SW480 (cell line): ENCODE data around the gene GRIA1.

ENCODE experiments used
- DNase-seq: peaks from one replicate; pipeline ENCODE4 v3.0.0-alpha.2; 2016; ENCODE audit warnings: low spot score

The GRIA1 gene

DNA sequence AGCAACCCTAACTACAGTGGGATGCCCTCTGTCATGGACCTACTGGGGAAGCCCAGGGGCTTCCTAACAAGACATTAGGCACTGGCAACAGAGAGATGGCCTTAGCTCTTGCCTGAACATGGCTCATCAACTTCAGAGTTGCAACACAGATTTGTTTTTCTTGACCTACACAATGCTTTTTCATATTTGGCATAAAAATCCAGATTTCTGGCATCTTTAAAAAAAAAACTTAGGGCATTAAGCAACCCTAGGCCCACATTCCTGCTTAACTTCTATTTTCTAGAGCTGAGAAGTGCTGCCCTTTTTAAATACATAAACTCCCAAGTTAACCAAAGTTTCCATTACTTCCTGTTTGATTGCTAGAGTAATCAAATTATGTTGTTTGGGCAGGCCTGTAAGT lies 8.0 kb downstream of the GRIA1 start:
- DNase-seq, result no peak

DNA sequence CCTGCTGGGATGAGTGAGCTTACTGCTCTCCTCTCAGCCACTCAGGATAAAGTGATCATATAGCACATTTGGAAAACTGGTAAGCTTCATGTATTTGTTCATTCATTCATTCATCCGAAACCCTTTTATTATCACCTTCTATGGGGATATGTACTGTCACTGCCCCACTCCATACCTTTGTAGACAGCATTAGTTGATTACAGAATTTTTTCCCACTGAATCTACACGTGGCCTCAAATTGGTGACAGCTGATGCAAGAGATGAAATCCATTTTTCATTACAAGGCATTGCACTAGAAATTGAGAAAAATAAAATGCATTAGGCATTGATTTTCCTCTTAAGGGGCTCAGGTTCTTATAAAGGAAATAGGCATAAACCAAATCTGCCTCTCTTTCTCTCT lies 9.7 kb downstream of the GRIA1 start:
- no peak for DNase-seq

DNA sequence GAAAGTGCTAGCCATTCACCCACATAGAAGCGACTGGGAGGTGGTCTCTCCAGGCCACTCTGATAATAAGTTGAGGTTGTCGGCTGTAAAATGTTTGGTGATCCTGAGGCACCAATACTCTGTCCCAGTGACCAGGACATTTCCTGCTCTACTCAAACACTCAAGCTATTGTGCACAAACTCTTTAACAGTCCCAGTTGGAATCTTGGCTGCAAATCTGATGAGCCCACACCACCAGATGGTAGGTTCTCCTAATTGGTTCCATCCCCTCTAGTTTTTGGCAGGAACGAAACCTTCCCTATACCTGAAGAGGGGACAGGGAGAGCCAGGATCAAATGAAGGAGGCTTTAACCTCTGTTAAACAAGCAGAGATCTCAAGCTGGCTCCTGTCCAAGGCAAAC lies 14.3 kb downstream of the GRIA1 start:
- DNase-seq, result no peak

DNA sequence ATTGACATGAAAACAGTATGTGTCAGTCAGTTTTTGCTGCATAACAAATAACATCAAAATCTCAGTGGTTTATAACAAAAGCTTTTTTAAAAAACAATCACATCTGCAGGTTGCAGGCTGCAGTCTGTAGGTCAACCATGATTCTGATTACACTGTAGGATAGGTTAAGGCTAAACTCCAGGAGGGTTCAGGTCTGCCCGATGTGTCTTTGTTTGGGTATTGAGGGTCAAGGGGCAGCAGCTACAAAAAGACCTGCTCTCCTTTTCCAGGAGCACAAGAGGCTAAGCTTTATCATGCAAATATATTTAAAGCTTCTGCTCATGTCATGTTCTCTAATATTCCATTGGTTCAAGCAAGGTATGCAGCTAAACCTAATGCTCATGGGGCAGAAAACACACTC lies 18.2 kb downstream of the GRIA1 start:
- no peak for DNase-seq

DNA sequence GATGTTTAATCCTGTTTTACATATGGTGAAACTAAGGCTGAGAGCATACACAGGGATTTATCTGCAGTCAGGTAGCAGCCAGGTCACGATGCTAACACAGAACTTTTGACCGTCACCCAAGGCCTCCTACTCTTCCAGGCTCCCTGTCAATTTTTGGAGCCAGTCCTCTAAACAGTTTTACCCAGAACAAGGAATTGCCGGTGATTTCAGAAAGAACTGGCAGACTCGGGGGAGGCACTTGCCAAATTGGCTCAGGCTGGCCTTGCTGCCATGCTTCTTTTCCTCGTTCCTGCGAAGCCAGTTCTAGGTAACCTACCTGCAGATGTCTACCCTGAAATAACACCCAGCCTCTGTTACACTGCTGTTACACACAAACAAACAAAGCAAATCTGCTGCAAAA lies 21.2 kb downstream of the GRIA1 start:
- DNase-seq, result no peak

DNA sequence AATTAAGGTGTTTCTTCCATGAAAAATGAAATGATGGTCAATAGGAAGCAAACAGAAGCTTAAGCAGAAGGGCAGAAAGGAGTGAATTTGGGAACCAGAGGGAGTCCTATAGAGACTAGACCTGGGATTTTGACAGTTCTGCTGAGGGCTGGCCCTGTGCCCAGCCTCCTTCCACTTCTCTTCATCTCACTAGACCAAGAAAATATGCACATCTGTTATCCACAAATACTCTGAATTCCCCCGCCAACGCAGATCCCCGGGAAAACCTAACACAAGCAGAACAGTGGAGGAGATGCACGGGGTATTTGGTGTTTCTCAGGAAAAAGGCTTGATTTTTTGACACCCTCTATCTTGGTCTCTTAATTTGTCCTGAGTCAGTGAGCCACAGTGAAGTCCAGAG lies 22.7 kb downstream of the GRIA1 start:
- DNase-seq, result no peak

DNA sequence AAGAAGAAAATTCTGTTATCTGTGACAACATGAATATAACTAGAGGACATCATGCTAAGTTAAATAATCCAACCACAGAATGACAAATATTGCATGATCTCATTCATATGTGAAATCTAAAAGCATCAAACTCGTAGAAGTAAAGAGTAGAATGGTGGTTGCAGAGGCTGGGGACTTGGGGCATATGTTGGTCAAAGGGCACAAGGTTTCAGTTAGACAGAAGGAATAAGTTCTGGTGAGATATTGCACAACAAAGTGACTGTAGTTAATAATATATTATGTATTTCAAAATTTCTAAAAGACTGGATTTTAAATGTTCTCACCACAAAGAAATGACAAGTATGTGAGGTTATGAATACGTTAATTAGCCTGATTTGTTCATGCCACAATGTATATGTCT lies 24.8 kb downstream of the GRIA1 start:
- DNase-seq, result no peak

DNA sequence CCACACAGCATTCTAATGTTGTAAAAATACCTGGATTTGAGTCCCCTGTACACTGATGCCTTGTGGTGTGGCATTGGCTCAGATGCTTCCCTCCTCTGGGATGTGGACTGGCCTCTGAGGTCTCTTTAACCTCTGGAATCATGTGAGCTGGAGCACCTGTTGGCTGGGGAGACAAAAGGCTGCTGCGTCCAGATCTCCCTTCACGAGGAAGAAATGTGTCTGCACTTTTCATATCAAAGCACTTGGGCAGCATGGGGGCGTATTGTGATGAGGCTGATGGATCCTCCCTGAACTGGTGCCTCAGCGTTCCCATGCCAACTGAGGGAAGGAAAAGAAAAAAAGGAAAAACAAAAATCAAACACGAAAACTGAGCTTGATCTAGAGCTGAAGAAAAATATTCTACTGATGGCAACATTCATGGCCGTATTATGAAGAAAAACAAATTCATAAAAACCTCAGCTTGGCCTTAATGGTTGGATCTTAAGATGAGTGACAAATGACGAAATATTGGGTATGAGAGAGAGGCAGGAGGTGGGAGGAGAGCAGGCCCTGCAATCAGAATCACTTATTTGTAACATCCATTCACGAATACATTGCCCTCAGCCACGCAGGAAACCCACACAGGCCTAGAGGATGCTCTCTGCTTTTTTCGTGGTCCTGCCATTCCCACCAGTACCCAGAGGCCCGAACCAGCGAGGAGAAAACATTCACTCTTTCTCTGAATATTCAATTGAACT lies 26.2 kb downstream of the GRIA1 start:
- no peak for DNase-seq

DNA sequence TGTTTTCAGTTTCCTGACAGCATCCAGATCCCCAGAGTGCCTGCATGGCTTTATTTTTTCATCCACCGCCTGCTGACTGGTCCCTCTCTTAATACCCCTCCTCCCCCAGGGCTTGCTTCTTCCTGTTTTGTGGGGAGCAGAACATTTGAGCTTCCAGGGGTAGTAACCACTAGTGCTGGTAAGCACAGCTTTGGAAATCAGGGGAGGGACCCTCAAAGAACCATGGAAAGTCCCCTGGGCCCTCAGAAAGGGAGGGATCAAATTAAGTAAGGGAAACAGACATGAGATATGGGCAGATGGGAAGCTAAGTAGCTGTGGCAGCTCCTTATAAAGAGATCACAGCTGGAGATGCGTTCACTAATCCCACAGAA lies 26.8 kb downstream of the GRIA1 start:
- DNase-seq, result no peak

DNA sequence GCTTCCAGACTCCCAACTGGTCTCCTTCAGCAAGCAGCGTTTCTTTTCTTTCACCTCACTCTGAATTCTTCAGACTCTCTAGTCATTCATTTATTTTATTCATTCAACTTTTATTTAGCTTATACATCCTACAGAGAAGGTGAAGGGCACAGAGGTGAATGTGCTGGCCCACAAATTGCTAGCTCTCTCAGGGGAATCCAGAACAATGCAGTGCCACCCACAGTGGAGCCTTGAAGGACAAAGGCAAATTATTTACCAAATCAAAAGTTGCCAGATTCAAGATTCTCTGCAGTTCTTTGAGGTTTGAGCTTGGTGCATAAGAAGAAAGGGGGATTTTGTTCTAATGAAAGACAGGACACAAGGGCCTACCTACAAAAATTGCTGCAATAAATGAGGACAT lies 29.7 kb downstream of the GRIA1 start:
- no peak for DNase-seq

DNA sequence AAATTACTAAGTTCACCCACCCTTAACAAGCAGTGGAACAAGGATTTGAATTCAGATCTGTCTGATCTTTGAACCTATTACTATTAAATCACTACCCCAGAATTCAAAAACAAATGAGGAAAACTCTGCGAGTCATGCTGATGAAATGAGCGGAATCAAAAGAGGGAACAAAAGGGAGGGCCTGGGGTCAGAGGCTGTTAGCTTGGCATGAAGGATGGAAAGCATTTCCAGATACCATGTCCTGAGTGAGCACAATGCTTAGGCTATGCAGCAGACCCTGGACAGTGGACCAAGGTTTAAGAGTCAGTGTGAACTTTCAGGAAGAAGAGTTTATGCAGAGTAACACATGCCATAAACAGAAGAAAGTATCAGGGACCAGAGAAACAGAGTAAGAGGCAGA lies 30.5 kb downstream of the GRIA1 start:
- DNase-seq, result no peak

DNA sequence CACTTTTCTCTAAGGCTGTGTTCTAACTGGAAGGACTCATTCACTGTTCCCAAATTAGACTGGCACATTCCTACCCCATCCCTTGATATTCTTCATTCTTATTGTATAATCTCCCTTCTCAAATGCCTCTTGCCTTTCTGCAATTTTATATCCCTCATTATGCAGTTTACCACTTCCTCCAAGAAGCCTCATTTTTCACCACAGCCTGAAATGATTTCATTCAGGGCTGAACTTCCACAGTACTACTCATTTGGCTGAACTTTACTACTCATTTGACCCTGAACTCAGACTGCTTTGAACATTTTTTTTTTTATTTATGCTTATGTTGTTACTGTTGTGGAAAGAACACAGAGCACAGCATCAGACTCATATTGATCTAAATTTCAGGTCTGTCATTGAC lies 32.7 kb downstream of the GRIA1 start:
- DNase-seq, result no peak

DNA sequence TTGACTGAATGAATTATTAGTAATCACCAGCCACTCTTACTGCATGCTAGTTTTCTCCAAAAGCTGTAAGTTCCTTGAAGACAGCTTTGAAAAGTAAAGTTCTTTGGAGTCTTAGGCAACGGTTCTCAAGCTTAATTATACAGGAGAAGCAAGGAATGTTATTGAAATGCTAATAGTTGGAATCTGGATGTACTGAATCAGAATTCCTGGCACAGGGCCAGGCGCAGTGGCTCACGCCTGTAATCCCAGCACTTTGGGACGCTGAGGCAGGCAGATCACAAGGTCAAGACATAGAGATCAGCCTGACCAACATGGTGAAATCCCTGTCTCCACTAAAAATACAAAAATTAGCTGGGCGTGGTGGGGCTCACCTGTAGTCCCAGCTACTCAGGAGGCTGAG lies 33.4 kb downstream of the GRIA1 start:
- DNase-seq, result no peak

DNA sequence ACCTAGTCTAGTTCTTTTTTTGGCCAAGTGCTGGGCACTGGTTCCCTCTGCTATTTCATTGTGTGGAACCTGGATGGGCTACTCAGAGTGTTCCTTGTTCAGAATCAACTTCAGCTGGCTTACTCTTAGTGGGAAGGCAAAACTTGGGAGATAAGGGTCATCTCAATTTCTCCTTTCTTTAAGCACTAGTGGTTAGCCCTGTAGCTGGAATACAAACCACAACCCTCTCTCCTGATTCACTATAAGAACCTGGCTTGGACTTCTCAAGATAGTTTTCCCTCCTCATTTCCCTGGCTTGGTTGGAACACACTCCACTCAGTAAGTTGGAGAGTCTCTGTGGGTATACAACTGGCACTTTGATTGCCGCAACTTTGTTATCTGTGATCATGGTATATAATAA lies 35.1 kb downstream of the GRIA1 start:
- DNase-seq, result no peak

DNA sequence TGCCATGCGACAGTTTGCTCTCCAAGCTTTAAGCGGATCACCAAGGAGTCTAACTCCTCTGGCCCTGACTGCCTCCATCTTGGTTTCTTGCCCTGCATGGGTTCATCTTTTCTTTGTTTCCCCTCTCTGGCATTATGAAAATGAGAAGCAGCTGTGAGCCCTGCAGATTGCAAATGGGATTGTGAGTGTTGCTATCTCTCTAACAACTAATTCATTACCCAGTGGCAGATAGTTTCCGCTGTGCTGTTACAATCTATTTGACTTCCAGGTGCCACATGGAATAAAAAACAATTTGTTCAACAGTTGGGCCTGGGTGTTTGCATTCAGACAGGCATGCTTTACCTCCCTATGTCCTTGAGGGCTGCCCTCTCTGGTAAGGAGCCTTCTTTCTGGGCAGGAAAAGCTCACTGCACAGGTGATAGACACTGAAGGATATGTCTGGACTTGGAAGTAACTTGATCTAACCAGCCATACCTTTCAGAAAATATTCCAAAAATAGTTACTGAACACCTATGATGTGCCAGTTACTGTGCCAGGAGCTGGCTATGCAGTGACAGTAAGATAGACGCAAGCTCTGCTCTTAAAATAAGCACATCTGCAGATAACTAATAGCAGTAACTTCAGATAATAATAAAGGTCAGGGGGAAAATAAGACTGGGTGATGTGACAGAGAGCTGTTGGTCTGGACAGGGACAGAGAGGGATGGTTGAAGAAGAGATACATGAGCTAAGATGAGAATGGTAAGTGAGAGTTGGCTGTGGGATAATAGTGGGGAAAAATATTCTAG lies 40.1 kb downstream of the GRIA1 start:
- DNase-seq, result no peak

DNA sequence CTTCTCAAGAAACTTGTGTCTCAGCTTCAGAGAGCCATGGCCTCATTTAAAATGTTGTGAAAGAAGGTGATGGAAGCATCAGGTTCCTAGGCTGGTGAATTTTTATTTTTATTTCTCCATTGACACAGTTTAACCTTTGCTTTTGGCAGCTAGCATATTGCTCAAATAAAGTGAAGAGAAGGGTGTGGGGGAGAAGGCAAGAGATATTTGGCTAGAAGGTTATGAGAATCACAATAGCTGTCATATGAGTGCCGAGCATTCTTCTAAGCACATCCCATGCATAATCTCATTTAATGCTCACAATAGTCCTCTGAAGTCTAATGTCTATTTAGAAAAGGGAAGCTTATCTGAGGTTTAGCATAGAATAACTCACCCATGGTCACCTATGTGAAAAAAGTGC lies 43.1 kb downstream of the GRIA1 start:
- no peak for DNase-seq

DNA sequence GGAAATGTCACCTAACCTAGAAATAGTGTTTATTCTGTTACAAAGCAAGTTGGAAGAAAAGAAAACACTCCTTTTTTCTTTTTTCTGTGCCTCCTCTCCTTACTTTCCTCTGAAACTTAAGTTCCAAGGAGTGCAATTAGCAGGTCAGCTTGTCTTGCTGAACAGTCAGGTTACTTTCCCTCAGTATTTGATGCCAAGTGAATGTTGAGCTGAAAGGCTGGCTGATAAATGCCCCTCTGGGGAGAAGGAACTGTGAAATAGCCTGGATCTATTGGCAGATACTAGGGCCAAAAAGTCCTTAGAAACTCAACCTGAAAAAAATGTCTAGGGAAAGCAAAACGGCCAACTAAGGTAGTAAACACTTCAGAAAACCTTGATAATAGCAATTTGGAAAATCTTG lies 43.6 kb downstream of the GRIA1 start:
- no peak for DNase-seq

DNA sequence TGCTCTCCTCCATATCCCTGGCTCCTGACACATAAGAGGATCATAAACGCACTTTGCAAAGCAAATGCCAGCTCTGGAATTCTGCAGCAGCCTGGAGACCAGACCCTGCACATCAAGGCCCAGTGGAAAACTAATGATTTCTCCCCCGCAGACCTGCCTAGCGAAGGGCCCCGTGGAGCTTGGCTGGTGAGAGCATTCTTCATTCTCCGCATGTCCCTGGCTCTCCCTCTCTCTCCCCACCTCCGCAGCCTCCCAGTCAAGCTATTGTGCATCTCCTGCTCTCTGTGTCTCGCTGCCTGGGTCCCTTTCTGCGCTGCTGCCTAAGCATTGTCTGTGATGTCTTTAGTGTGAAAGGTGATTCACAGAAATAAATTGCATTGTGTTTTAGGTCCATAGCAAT lies 46.7 kb downstream of the GRIA1 start:
- no peak for DNase-seq

DNA sequence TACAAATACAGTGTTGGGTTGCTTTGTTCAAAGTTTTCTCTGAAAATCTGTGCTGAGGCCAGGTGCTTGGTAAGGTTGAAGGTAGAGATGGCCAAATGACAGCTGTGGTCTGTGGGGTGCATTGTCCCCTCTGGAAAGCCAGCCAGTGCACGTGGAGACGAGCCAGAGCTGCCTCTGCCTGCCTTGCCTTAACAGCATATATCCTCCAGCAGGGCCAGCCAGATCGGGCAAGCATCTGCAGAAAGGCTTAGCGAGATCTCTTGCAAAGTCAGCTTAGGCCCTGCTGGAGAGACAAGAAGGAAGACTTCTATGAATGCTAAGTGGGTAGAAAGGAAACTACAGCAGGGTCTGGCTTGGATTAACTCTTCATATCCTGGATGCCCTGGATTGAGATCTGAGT lies 49.5 kb downstream of the GRIA1 start:
- no peak for DNase-seq

DNA sequence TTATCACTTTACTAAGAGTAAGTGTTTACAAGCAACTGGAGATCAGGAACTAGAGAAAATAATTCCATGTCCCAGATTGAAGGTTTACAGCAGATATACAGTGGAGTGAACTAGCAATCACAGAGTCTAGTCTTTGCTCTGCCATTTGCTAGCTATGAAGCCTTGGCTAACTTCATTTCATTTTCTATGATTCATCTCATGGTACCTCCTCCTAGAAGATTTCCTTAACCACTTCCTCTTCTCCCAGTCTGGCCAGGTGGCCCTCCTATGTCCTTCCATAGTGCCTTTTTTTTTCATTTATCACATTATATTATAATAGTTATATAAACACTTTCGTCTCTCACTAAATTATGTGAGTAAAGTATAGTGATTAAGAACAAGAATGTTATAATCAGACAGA lies 52.1 kb downstream of the GRIA1 start:
- DNase-seq, result no peak

DNA sequence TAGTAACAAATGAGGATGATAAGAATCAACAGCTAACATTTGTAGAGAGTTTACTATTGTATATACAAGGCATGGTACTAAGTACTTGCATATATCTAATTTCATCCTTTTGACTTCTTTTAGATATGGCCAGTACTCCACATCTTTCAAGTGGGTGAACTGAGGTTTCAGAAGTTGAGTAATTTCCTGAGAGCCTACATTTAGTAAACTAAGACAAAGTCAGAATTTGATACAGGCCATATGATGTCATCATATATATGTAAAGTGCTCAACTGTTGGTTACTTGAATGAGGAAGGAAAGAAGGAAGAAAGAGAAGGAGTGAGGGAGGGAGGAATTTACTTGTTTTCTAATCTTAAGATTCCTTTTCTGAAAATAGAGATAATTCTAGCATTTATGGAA lies 52.8 kb downstream of the GRIA1 start:
- DNase-seq, result no peak

DNA sequence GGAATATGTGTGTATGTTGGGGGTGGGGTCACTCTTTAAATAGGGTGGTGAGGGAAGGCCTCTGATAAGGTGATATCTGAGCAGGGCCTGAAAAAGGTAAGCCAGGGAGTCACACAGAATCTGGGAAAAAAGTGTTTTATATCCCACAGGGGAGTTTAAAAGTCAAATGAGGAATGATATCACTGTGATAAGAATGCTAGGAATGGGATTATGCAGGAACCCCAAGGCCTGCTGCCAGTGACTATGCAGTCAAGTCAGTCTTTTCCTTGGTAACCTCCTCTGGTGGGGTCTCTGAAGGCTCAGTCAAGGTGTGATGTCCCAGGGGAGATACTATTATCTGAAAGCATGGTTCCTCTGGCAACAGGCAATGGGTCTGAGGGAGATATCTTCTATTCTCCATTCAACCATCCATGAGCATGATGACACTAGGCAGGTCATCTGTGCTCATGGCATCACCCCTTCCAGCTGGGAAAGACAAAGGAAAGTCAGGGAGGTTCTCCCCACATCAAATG lies 53.5 kb downstream of the GRIA1 start:
- no peak for DNase-seq

DNA sequence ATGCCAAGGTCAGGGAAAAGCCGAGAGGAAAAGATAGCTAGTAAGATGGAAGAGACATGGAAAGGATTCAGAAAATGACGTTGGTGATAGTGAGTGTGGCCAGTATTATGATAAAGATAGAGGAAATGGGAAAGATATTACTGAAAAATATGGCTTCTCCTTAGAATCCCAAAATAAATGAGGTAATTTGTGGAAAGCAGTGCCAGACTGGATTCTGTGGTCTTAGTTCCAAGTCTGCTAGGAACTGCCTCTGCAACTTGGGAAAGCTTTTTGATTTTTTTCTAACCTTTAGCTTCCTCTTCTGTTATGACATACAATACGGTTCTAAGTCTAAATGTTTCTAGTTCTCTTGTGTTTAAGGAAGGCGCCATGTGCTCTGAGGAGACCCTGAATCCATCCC lies 54.2 kb downstream of the GRIA1 start:
- no peak for DNase-seq

DNA sequence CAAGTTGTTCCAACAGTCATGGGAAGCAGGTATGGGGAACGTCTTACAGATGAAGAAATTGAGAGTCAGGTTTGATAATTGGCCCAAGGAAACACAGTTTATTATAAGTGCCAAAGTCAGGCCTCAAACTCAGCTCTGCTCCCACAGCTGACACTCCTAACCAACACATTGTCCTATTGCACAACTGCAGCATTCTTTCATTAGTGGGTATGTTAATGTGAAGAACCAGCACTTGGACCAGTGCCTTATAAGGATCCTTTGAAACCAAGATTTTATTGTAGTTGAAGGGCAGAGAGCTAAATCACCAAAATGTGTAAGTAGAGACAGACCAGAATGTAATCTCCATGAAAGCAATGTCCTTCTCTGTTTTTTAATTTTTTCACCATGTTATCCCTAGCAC lies 56.1 kb downstream of the GRIA1 start:
- no peak for DNase-seq
